Thyroid gland (tissue), 4 donors: ENCODE results near the gene RTN4.

Source experiments
- CTCF ChIP-seq, 6 experiments: fragments of 200-600 bp in 3 of 6; fragments of 450-650 bp in 3 of 6; sonication (generic) in 3 of 6; IDR thresholded peaks; one replicate each; pipeline ENCODE4 v1.5.1; 2016 to 2019; ENCODE audit warnings: antibody characterized with exemption in 6 of 6, mild to moderate bottlenecking in 2 of 6, inconsistent platforms in 1 of 6, moderate library complexity in 1 of 6
- POLR2A ChIP-seq, 2 donors: fragments of 450-650 bp; IDR thresholded peaks; one replicate each; pipeline ENCODE4 v1.6.1; 2017; ENCODE audit warnings: antibody characterized with exemption in 2 of 2, mild to moderate bottlenecking in 2 of 2, moderate library complexity in 1 of 2

- no peak for TF ChIP-seq CTCF (IDR thresholded peaks at IDR 0.05)
- TF ChIP-seq POLR2A (IDR thresholded peaks at IDR 0.05), result no peak
These were observed 23.0 kb upstream of the RTN4 start for GRCh38 chr2:55073000-55073983.
